ENCODE results near the gene BCL7A. TPM values are rescaled to one million over a fixed set of nuclear protein-coding genes. Genes with fewer than 3 reads are reported as not detected.

Gene BCL7A
- total and polyA plus RNA-seq, 9 of the 15 experiments (the other 6 are each of a cell fraction or from before 2014, with no cell fraction given) = 0.25 to 21.9 (median 14.9) TPM

- TF ChIP-seq ZNF609 (CRISPR knock-in tag; IDR thresholded peaks at IDR 0.05; ENCODE audit: borderline replicate concordance) = no peak
- TF ChIP-seq SMAD2 (IDR thresholded peaks at IDR 0.05; ENCODE audit: low read depth, low read length) = no peak
- 0 out of 2 replicates have a peak, but pooled peaks have one; percentile 30 for TF ChIP-seq ZNF263 (CRISPR knock-in tag; IDR thresholded peaks at IDR 0.05; ENCODE audit: borderline replicate concordance)
- TF ChIP-seq SMAD3 (CRISPR knock-in tag; conservative IDR thresholded peaks at IDR 0.05) = no peak
Measured at GRCh38 chr12:122097584-122097926, 75.9 kb downstream of the BCL7A start (continued).
